ENCODE data around the gene ATPAF1. TPM values are rescaled to one million over a fixed set of nuclear protein-coding genes. Genes with fewer than 3 reads are reported as not detected.
"Not testable (repeated sequence)": the region's sequence is repeated elsewhere in the genome, so short reads cannot be mapped to it uniquely, and the experiment has no call there.

The ATPAF1 gene
- polyA plus RNA-seq, 4 donors: 81.7 to 119 (median 96.8) TPM

DNA sequence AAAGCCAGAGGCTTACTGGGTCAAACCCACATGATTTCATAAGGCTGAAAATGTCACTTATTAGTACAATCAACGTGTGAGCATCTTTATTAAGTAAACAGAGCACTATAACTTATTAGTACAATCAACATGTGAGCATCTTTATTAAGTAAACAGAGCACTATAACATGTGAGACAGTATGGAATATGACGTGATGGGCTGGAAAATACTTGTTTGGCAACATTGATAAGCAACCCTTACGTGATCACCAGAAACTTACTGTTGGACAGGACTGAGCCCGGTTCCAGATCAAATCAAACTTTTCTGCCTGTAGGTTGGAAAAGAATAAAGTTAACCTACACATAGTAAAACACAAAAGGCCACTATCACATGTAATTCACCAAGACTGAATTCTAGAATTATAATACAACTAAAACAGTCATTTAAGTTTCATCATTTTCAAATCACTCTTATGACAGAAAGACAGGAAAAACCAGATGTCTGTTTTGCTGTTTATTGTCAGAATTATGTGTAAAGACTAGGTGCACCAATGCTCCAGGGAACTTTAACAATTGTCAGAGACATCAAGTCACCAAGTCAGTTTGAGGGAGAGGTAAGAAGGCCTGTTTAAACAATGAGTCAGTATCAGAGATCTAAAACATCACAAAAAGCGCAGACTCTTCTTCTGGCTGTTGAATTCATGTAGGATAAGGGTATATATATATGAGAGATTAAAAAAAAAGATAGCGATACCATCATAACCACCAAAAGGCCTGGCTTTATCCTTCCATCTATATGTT lies 15.7 kb downstream of the ATPAF1 start:
- no peak for DNase-seq (ENCODE audit: low read depth in 4 of 4, low spot score in 2 of 4)

DNA sequence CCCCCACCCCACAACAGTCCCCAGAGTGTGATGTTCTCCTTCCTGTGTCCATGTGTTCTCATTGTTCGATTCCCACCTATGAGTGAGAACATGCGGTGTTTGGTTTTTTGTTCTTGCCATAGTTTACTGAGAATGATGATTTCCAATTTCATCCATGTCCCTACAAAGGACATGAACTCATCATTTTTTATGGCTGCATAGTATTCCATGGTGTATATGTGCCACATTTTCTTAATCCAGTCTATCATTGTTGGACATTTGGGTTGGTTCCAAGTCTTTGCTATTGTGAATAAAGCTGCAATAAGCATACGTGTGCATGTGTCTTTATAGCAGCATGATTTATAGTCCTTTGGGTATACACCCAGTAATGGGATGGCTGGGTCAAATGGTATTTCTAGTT lies 17.0 kb downstream of the ATPAF1 start:
- DNase-seq (ENCODE audit: low read depth in 4 of 4, low spot score in 2 of 4): not testable (repeated sequence)

DNA sequence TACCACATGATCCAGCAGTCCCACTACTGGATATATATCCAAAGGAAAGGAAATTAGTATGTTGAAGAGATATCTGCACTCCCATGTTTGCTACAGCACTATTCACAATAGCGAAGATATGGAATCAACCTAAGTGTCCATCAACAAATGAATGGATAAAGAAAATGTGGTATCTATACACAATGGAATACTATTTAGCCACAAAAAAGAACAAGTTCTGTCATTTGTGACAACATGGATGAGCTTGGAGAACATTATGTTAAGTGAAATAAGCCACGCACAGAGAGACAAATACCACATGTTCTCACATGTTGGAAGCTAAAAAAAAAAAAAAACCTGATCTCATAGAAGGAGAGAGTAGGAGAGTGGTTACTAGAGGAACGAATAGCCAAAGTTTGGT lies 17.7 kb downstream of the ATPAF1 start:
- no peak for DNase-seq (ENCODE audit: low read depth in 4 of 4, low spot score in 2 of 4)

DNA sequence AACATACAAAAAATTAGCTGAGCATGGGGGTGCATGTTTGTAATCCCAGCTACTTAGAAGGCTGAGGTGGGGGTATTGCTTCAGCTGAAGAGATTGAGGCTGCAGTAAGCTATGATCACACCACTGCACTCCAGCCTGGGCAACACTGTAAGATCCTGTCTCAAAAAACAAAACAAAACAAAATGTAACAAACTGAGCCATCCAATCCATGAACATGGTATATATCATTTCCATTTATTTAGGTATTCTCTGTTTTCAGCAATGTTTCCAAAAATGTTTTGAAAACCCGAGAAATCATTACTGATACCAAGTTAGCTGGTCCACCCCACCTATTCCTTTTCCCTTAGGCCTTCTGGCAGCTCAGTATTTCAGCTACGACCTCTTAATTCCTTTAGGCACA lies 18.4 kb downstream of the ATPAF1 start:
- DNase-seq (ENCODE audit: low read depth in 4 of 4, low spot score in 2 of 4): no peak

DNA sequence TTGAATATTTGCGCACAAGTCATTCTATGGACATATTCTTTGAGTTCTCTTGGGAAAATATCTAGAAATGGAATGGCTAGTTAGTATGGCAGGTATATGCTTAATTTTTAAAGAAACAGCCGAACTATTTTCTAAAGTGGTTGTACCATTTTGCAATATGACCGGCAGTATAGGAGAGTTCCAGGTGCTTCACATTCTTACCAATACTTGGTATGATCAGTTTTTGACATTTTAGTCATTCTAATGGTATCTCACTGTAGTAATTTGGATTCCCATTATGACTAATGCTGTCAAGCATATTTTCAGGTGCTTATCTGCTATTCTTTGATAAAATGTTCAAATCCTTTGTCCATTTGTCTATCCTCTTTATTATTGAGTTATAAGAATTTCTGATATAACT lies 20.6 kb downstream of the ATPAF1 start:
- DNase-seq (ENCODE audit: low read depth in 4 of 4, low spot score in 2 of 4): no peak

DNA sequence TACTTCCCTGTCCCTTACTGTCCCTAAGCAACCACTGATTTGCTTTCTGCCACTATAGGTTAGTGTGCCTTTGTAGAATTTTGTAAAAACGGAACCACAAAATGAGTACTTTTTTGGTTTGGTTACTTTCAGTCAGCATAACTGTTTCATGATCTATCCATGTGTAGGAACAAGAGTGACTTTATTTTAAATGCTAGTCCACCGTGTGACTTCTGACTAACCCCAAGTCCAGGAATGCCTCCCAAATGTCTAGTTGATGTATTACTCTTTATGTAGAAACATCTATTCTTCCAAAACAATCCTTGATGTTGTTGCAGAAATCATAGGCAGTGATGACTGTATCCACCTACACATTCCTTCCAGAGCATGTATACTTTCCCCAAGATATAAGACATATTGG lies 21.3 kb downstream of the ATPAF1 start:
- DNase-seq (ENCODE audit: low read depth in 4 of 4, low spot score in 2 of 4): no peak

DNA sequence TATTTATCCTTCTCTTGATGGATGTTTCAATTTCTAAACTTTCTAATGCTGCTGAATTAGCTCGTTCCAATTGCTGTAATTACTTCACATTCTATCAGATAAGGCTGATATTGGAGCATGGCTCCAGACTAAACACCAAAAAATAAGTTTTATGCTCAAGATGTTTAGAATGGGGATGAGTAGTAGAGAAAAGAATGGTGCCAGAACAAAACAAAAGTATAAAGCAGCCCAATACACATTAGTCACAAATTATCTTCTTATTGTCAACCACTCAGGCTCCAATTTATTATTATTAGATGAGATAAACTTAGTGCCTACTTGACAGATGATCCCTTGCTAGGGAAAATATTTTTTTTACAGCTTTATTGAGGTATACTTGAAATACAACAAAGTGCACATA lies 21.8 kb downstream of the ATPAF1 start:
- DNase-seq (ENCODE audit: low read depth in 4 of 4, low spot score in 2 of 4): no peak

DNA sequence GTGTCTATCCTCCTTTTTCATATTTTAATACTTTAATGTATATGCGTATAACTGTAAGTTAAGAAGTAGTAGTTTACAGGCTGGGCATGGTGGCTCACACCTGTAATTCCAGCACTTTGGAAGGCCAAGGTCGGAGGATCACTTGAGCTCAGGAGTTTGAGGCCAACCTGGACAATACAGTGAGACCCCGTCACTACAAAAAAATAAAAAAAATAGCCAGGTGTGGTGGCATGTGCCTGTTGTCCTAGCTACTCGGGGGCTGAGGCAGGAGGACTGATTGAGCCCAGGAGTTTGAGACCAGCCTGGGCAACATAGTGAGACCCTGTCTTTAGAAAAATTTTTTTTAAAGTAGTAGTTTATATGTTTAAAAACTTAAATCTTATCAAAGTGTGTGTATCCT lies 22.3 kb downstream of the ATPAF1 start:
- no peak for DNase-seq (ENCODE audit: low read depth in 4 of 4, low spot score in 2 of 4)

DNA sequence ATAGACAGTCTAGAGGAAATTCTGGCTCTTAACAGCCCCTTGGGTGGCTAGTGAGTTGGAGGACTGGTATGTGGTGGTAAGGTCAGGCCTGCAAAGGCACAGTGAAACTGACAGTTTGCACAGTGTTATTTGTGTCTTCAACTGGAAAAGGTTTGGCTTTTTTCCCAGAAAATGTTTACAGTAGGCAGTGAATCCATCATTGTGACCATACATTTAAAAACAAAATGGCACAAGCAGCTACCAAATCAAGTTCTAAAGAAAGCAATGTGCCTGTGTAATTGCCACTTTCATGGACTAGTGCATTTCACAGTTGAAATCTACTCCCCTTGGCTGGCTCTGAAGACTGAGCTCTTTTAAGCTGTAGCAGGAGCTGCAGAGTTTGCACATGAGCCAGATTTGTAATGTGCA lies 24.8 kb downstream of the ATPAF1 start:
- DNase-seq (ENCODE audit: low read depth in 4 of 4, low spot score in 2 of 4): peak in 1 of 4 donors; percentile 24

DNA sequence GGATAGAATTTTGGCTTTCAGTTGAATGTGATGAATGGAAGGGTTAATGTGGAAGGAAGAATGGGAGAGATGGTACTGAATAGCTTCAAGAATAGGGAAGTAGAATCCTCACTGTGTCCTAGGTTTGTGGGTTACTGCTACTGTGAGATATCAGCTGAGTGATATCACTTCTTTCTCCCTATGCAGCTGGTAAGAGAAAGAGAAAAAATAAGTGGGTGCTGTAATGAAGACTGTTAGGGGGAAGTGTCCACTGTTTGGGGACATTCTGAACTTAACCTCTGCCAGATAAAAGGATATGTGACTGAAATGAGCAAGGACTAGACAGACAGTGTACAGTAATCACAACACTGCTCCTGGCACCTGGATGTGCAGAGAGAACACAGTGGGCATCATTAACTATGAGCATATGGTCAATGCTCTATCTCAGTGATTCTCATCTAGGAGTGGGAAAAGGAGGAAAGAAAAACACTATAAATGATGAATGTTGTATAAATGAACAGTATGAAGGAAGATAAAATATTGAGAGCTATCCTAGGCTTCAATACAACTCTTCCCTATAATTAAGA lies 26.0 kb downstream of the ATPAF1 start:
- no peak for DNase-seq (ENCODE audit: low read depth in 4 of 4, low spot score in 2 of 4)

DNA sequence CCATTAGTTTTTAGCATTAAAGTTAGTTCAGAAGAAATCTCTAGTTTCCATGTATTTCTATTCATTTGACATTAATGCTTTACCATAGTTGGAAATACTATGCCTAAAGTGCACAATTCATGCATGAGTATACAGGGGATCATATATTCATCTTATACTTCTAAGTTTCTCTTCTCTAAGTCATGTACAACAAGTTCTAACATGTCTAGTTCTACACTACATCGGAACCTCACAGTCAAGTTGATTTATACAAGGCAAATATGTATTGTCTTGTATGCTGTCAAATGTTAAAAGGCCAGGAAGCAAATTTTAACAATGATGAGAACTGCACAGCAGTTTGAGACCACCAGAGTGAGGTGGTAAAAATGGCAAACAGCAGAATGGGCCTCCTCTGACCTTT lies 28.6 kb downstream of the ATPAF1 start:
- DNase-seq (ENCODE audit: low read depth in 4 of 4, low spot score in 2 of 4): no peak

DNA sequence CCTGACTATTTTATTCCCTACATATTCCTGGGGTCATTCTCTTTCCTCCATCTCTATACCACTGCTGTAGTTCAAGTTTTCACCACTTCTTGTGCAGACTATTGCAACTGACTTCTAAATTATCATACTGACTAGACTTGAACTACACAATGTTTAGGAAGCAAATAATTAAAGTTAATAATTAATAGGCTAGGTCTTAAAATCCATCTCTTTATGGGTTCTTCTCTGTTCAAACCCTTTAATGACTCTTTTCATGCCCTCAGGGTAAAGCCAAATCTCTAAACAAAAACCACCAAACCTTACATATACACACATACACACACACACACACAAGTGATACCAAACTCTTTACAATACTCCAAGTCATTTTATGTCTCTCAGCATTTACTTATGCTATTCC lies 29.2 kb downstream of the ATPAF1 start:
- DNase-seq (ENCODE audit: low read depth in 4 of 4, low spot score in 2 of 4): no peak

DNA sequence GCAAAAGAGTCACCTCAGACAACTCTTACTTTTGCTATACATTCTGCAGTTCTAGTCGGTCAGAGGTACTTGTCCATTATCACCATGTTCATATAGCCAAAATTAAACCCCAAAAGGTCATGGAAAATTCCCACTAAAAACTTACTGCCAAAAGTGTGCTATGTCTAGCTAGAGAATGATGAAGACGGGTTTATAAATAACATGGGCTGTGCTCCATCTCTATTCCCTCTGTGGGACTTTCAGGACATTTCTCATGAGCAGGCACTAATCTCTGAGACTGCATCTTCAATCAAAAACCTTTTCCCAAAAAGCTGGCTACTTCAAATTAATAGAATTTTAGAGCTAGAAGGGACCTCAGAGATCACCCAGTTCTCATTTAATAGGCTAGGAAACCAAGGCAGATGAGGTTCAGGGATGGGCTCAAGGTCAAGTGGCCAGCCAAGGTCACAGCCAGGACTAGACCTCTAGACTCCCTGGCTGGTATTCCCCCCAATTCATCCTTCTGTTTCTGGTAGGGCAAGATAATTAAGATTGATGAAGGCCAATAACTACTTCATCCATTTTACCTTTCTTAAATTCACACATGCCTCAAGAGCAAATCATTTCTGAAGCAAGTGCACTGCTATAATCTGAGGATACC lies 30.6 kb downstream of the ATPAF1 start:
- no peak for DNase-seq (ENCODE audit: low read depth in 4 of 4, low spot score in 2 of 4)

DNA sequence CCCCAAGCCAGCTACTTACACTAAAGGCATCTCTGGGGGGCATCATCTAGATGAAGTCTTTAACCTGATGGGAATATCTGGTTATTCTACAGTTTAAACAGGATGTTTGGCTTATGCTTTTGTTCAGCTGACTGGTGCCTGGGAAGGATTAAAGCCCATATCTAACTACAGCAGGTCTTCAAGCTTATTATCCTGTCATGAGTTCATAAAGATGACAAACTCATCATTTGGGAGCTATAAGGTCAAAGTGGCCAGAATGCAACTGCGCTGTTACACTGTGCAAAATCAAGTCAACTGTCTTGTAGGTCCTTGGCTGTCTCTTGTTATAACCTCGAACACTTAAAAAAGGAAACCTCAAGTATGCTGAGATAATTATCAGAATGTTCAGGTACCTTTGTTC lies 33.0 kb downstream of the ATPAF1 start:
- no peak for DNase-seq (ENCODE audit: low read depth in 4 of 4, low spot score in 2 of 4)

DNA sequence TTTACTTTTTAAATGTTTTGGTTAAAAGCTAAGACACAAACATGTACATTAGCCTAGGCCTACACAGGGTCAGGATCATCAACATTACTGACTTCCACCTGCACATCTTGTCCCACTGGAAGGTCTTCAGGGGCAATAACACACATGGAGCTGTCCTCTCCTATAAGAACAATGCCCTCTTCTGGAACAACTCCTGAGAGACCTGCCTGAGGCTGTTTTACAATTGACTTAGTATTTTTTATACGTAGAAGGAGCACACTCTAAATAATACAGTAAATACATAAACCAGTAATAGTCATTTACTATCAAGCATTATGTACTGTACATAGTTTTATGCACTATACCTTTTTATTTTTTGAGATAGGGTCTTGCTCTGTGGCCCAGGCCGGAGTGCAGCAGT lies 37.4 kb downstream of the ATPAF1 start:
- no peak for DNase-seq (ENCODE audit: low read depth in 4 of 4, low spot score in 2 of 4)

DNA sequence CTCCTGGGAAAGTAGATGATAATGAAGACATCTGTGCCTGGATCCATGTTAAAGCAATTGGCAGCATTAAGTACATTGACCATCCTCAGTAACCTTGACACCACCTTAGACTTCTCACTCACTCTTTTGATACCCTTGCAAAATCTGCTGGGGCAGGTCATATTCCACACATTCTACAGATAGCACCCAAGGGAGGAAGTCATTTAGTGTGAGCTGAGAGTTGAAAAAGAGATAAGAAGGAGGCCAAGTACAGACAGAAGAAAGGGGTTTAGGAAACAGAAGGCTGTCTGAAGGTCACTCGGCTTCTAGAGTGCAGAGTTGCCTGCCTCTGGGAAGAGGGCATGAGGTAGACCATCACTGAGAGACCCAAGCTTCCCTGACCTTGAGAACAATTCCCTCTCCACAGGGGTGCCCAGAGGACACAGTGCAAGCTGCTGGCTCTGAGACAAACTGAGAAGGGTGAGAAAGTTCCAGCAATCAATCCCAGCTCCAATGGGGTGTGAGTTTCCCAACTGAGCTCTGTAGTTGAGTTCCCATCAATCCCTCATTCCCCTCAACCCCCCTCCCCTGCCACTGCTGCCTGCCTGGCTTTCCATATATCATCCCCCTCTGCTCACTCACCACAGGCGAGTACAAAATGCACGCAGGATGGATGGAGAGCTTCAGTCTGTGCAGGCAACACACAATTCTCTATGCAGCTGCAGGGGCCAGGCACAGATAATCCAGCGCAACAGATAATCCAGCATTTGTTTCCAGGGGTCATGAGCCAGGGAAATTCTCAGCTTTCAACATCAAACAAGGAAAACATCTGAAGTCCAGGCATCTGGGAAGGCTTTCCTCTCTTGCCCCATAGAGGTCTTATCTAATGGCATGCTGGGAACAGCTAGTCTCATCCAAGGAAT lies 44.2 kb downstream of the ATPAF1 start:
- no peak for DNase-seq (ENCODE audit: low read depth in 4 of 4, low spot score in 2 of 4)

DNA sequence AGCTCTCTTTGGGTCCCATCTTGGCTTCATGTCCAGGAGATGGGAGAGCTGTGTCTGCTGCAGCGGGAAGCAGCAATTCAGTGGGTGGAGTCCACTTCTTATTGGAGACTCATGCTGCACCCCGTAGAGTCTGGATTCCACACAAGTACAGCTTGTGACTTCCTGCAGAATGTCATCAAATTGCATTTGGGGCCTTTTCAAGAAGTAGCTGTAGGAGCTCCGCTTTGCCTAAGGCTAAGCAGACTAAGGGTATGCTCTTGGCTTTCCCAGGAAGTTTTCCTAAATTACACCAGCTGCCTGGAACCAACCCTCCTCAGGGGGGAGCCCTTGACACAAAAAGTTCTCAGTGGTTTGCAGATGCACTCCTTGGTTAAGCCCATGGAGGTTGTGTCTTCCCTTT lies 45.8 kb downstream of the ATPAF1 start:
- no peak for DNase-seq (ENCODE audit: low read depth in 4 of 4, low spot score in 2 of 4)

DNA sequence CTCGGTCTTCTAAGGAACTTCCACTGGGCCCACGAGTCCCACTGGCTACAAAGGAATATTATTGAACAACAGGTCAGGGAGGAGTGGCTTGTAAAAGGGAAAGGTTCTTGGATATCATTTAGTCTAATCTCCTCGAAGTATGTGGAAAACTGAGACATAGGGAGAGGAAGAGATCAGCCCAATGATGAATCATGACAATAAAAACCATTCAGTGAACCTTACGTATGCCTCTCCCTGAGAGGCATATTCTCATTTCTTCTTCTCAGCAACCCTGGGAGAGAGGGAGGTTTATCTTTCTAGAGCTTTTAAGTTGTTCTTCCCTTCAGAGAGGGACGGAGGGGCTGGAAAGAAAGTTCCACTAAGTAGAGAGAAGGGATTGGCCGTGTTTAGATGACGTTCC lies 46.2 kb downstream of the ATPAF1 start:
- no peak for DNase-seq (ENCODE audit: low read depth in 4 of 4, low spot score in 2 of 4)

DNA sequence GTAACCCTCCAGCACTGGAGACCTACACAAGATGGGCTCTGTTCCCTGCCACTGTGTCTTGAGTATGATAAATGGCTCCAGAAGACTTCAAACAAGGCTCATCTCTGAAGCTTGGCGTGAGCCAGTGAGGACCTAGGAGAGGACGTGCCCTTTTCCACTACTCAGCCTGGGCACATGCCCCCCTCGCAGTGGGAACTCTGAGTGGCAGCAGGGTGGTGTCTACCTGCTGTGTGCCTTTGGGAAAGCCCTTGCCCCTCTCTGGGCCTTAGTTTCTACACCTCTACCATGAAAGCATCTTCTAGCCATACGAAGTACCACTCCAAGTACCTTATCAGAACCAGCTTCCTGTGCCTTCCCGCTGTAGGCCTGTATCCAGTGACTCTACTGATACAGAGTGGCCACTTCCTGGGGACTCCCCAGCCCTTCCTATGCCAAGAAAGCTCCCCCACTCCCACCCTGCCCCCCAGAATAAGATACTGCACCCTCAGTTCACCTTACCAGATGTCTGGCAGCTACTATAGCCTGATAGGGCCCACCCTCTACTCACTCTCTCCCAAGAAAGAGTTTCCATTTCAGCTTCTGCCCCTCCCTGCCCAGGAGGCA lies 48.4 kb downstream of the ATPAF1 start:
- no peak for DNase-seq (ENCODE audit: low read depth in 4 of 4, low spot score in 2 of 4)

DNA sequence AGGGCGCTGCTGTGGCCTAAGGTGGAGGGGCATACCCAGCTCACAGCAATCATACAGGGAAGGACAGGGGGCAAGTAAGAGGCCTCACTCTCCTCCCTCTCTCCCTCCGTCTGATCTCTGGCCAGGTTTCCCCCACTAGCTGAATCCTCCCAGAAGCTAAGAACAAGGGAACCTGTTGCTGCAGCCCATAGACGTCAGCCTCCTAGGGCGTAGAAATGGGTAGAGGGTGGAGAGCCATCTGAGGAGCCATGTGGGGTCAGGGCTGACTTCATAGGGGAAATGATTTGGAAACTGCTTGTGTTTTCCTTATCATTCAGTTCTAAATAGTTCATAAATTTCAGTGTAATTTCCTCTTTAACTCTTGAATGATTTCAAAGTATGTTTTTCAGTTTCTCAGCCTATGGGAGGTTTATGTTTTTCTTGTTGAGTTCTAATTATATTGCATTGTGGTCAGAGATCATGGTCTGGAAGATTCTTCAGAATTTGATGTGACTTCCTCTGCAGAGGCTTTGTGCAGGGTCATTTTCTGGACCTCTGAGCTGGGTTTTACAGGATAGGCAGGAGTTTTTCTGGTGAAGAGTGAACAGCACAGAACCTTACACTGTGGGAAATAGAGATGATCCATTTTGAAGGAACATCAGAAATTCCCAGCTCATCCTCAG lies 49.3 kb downstream of the ATPAF1 start:
- DNase-seq (ENCODE audit: low read depth in 4 of 4, low spot score in 2 of 4): no peak

Measured in left renal cortex interstitium (tissue), 4 donors.